Neuronal stem cell (in vitro differentiated cells): ENCODE results near the gene KRT31.
"Not testable (repeated sequence)": the region's sequence is repeated elsewhere in the genome, so short reads cannot be mapped to it uniquely, and the experiment has no call there.

Experiments
- DNase-seq: peaks from one replicate; pipeline ENCODE4 v3.0.0-alpha.2; 2013; ENCODE audit warnings: low spot score
- H2AFZ ChIP-seq: one replicate; pipeline ENCODE4 v1.6.1; 2013; ENCODE audit warnings: mild to moderate bottlenecking, low read length, inconsistent platforms
- H2AK5ac ChIP-seq: 2 replicates; pipeline ENCODE4 v1.6.1; 2013; ENCODE audit warnings: low read depth, mild to moderate bottlenecking, inconsistent platforms, low read length, moderate library complexity, mixed read lengths
- H2BK120ac ChIP-seq: 2 replicates; pipeline ENCODE4 v1.6.1; 2013; ENCODE audit warnings: low read depth, mild to moderate bottlenecking, inconsistent platforms, low read length, moderate library complexity, mixed read lengths
- H2BK12ac ChIP-seq: one replicate; pipeline ENCODE4 v1.6.1; 2013; ENCODE audit warnings: low read length, inconsistent platforms
- H2BK15ac ChIP-seq: 2 replicates; pipeline ENCODE4 v1.6.1; 2013; ENCODE audit warnings: mild to moderate bottlenecking, low read length, inconsistent platforms, mixed read lengths
- H2BK5ac ChIP-seq: one replicate; pipeline ENCODE4 v1.6.1; 2013; ENCODE audit warnings: inconsistent platforms, mild to moderate bottlenecking, low read length, moderate library complexity
- H3K14ac ChIP-seq: one replicate; pipeline ENCODE4 v1.6.1; 2013; ENCODE audit warnings: low read length, inconsistent platforms
- H3K18ac ChIP-seq: 2 replicates; pipeline ENCODE4 v1.6.1; 2013; ENCODE audit warnings: low read length, inconsistent platforms
- H3K23ac ChIP-seq: 2 replicates; pipeline ENCODE4 v1.6.1; 2013; ENCODE audit warnings: low read depth, mild to moderate bottlenecking, mixed read lengths, low read length, inconsistent platforms; ENCODE audit not compliant: poor library complexity
- H3K27ac ChIP-seq: replicated peaks from 3 replicates; pipeline ENCODE4 v1.5.1; 2013; ENCODE audit warnings: low read length, inconsistent platforms
- H3K27me3 ChIP-seq, 3 experiments: 2 replicates each; pipeline ENCODE4 v1.6.1; 2013; ENCODE audit warnings: low read length in 3 of 3, mild to moderate bottlenecking in 2 of 3, inconsistent platforms in 1 of 3, low read depth in 1 of 3, mixed read lengths in 1 of 3, moderate library complexity in 1 of 3; ENCODE audit not compliant: control insufficient read depth in 3 of 3, insufficient read depth in 3 of 3
- H3K36me3 ChIP-seq, 2 donors: replicated peaks in 1 of 2; 2 replicates each; pipeline ENCODE4 v1.6.1; 2013; ENCODE audit warnings: low read length in 2 of 2; ENCODE audit not compliant: control insufficient read depth in 2 of 2, insufficient read depth in 2 of 2
- H3K4ac ChIP-seq: 2 replicates; pipeline ENCODE4 v1.6.1; 2013; ENCODE audit warnings: inconsistent platforms, mild to moderate bottlenecking, low read length, moderate library complexity
- H3K4me1 ChIP-seq, 2 donors: 1 replicate in 1 of 2; 2 replicates in 1 of 2; pipeline ENCODE4 v1.6.1; 2013; ENCODE audit warnings: low read length in 2 of 2, low read depth in 1 of 2; ENCODE audit not compliant: control insufficient read depth in 2 of 2, insufficient read depth in 1 of 2
- H3K4me2 ChIP-seq: one replicate; pipeline ENCODE4 v1.6.1; 2013; ENCODE audit warnings: mild to moderate bottlenecking, low read length, inconsistent platforms; ENCODE audit not compliant: insufficient read depth, poor library complexity, severe bottlenecking
- H3K4me3 ChIP-seq, 2 donors: 2 replicates each; pipeline ENCODE4 v1.5.1; 2013; ENCODE audit warnings: low read length in 2 of 2, mild to moderate bottlenecking in 2 of 2, inconsistent platforms in 1 of 2, moderate library complexity in 1 of 2
- H3K79me1 ChIP-seq: one replicate; pipeline ENCODE4 v1.6.1; 2013; ENCODE audit warnings: low read depth, mild to moderate bottlenecking, inconsistent platforms, low read length, moderate library complexity
- H3K9ac ChIP-seq: one replicate; pipeline ENCODE4 v1.6.1; 2013; ENCODE audit warnings: mild to moderate bottlenecking, low read depth, low read length, inconsistent platforms; ENCODE audit not compliant: poor library complexity
- H3K9me3 ChIP-seq, 2 donors: replicated peaks in 1 of 2; 2 replicates each; pipeline versions ENCODE3 to v1.6.1; 2013; ENCODE audit warnings: low read length in 2 of 2, mild to moderate bottlenecking in 2 of 2, inconsistent platforms in 1 of 2, low read depth in 1 of 2, mixed read lengths in 1 of 2, moderate library complexity in 1 of 2; ENCODE audit not compliant: control insufficient read depth in 2 of 2, insufficient read depth in 1 of 2
- H4K8ac ChIP-seq: one replicate; pipeline ENCODE4 v1.6.1; 2013; ENCODE audit warnings: low read depth, mild to moderate bottlenecking, inconsistent platforms, low read length, moderate library complexity
- H4K91ac ChIP-seq: one replicate; pipeline ENCODE4 v1.6.1; 2013; ENCODE audit warnings: low read length, low read depth, mild to moderate bottlenecking, inconsistent platforms; ENCODE audit not compliant: poor library complexity
- WGBS, 2 donors: extraction: QIAGEN DNeasy Blood & Tissue Kit; methylation state at CpG; one replicate each; pipeline ENCODE4 v1.1.7; 2013; ENCODE audit warnings: missing lambda C conversion rate in 2 of 2, mixed read lengths in 1 of 2; ENCODE audit not compliant: insufficient read length in 2 of 2, insufficient replicate concordance in 1 of 2; ENCODE audit errors: extremely low coverage in 2 of 2; 5-methylcytosine and 5-hydroxymethylcytosine counted together

The KRT31 gene

GRCh38 chr17:41381943-41382342 lies 15.5 kb downstream of the KRT31 start, which contains the start of gene KRT34:
Gene KRT34 (minus strand): TSS chr17:41382306. CDS start chr17:41382246, 60 bp downstream.
- not testable (repeated sequence) for H3K4ac ChIP-seq, H2BK12ac ChIP-seq, H2AK5ac ChIP-seq, H4K8ac ChIP-seq, H3K9me3 ChIP-seq, H3K36me3 ChIP-seq, H2AFZ ChIP-seq, DNase-seq, H3K27ac ChIP-seq, H3K14ac ChIP-seq, H3K4me2 ChIP-seq, H3K18ac ChIP-seq, H3K23ac ChIP-seq, H3K79me1 ChIP-seq, H2BK15ac ChIP-seq, H3K4me3 ChIP-seq, H3K4me1 ChIP-seq, H4K91ac ChIP-seq, H3K27me3 ChIP-seq, H3K9ac ChIP-seq, H2BK5ac ChIP-seq, H2BK120ac ChIP-seq
- no CpG with 5 or more reads among the region's 13 CpGs for WGBS, 2 donors

- not testable (repeated sequence) for H3K36me3 ChIP-seq, H2BK120ac ChIP-seq, H3K18ac ChIP-seq, H2BK15ac ChIP-seq, H4K91ac ChIP-seq, H3K27ac ChIP-seq, H3K4ac ChIP-seq, DNase-seq, H3K4me3 ChIP-seq, H3K14ac ChIP-seq, H3K4me1 ChIP-seq, H3K27me3 ChIP-seq, H2BK12ac ChIP-seq, H2AK5ac ChIP-seq, H3K4me2 ChIP-seq, H3K9me3 ChIP-seq, H3K23ac ChIP-seq, H3K9ac ChIP-seq, H2AFZ ChIP-seq, H2BK5ac ChIP-seq, H4K8ac ChIP-seq, H3K79me1 ChIP-seq
- no CpG with 5 or more reads among the region's 7 CpGs for WGBS, 2 donors
Observed at GRCh38 chr17:41380091-41380490, 17.3 kb downstream of the KRT31 start.

GRCh38 chr17:41377546-41377945 lies 19.9 kb downstream of the KRT31 start:
- H3K79me1 ChIP-seq: no peaks in the 10 kb centered on the region
- no peaks in the 10 kb centered on the region for H3K36me3 ChIP-seq
- H3K4ac ChIP-seq: no peak overlapping the region
- H3K18ac ChIP-seq: no peak overlapping the region
- H3K4me3 ChIP-seq: no peak overlapping the region
- no peak overlapping the region for H2AFZ ChIP-seq
- no CpG with 5 or more reads among the region's 2 CpGs for WGBS, 2 donors
- no peak overlapping the region for H2BK12ac ChIP-seq
- no peak for DNase-seq
- H3K27ac ChIP-seq: no peak overlapping the region
- H3K9me3 ChIP-seq: no peaks in the 10 kb centered on the region
- H3K23ac ChIP-seq: no peak overlapping the region
- no peak overlapping the region for H3K9ac ChIP-seq
- no peaks in the 10 kb centered on the region for H3K4me1 ChIP-seq
- no peak overlapping the region for H3K14ac ChIP-seq
- no peak overlapping the region for H3K4me2 ChIP-seq
- no peak overlapping the region for H2AK5ac ChIP-seq
- H3K27me3 ChIP-seq: no peaks in the 10 kb centered on the region
- H4K8ac ChIP-seq: no peak overlapping the region
- H4K91ac ChIP-seq: no peak overlapping the region
- H2BK120ac ChIP-seq: no peak overlapping the region
- H2BK5ac ChIP-seq: no peak overlapping the region
- H2BK15ac ChIP-seq: no peak overlapping the region

DNA sequence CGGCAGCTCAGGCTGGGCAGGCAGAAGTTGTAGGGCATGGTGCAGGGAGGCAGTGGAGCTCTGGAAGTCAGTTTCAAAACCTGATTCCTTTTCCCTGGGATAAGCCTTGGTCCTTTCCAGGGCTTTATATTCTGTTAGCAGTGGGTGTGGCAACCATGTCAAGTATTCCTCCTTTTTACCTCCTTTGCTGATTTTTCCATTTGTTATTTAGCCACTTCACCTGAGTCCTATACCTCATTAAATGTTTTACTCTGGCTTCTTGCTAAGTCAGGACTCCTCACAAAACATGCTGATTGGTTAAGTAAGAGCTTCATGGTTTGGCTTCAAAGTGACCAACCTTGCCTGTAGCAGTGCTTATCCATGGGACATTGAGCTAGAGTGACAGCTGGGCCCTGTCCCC lies 27.7 kb downstream of the KRT31 start, which contains the start of gene KRT33B:
KRT33B (minus strand) TSS at position 101 of the 400 bp plus-strand sequence; CDS start at position 38, 63 bp downstream.
- no peak within 1 kb of the TSS for H4K8ac ChIP-seq
- H3K79me1 ChIP-seq: no peaks in the 10 kb centered on the region
- H3K36me3 ChIP-seq: no peaks in the 10 kb centered on the region
- H3K4me1 ChIP-seq: no peaks in the 10 kb centered on the region
- H3K18ac ChIP-seq: no peak within 1 kb of the TSS
- no peak within 1 kb of the TSS for H3K4me3 ChIP-seq
- no peak within 1 kb of the TSS for H3K4ac ChIP-seq
- H3K27ac ChIP-seq: no peak within 1 kb of the TSS
- H3K9me3 ChIP-seq: no peaks in the 10 kb centered on the region
- no peak within 1 kb of the TSS for H2BK120ac ChIP-seq
- H2BK5ac ChIP-seq: no peak within 1 kb of the TSS
- H2BK15ac ChIP-seq: no peak within 1 kb of the TSS
- H3K27me3 ChIP-seq: no peaks in the 10 kb centered on the region
- no peak within 1 kb of the TSS for H2AK5ac ChIP-seq
- no CpG with 5 or more reads among the region's 1 CpG for WGBS, 2 donors
- no peak within 1 kb of the TSS for H3K9ac ChIP-seq
- no peak for DNase-seq
- H4K91ac ChIP-seq: no peak within 1 kb of the TSS
- no peak within 1 kb of the TSS for H2AFZ ChIP-seq
- H2BK12ac ChIP-seq: no peak within 1 kb of the TSS
- H3K4me2 ChIP-seq: no peak within 1 kb of the TSS
- H3K23ac ChIP-seq: no peak within 1 kb of the TSS
- no peak within 1 kb of the TSS for H3K14ac ChIP-seq
